T-helper 17 cell (primary cell): Measurements from ENCODE around the gene TENM4. TPM values are rescaled to one million over a fixed set of nuclear protein-coding genes. Genes with fewer than 3 reads are reported as not detected.

ENCODE experiments used
- ATAC-seq: fragments of 150-1000 bp; cut with Tn5 transposase; 2 replicates; pipeline ENCODE4 v1.10.0; 2021; ENCODE audit warnings: mild to moderate bottlenecking, moderate library complexity
- DNase-seq, 3 donors: peaks; one replicate each; pipeline versions ENCODE4 v3.0.0 to v3.0.0-alpha.2; 2020 to 2021
- H3K9me3 ChIP-seq: one replicate; pipeline ENCODE4 v1.7.0; 2013; ENCODE audit warnings: low read length, mild to moderate bottlenecking; ENCODE audit not compliant: control insufficient read depth, poor library complexity, severe bottlenecking
- H3K27ac Mint-ChIP-seq: one replicate; pipeline ENCODE4 v1.8.0; 2022; ENCODE audit warnings: mild to moderate bottlenecking, moderate library complexity, mixed read lengths
- H3K27me3 Mint-ChIP-seq: one replicate; pipeline ENCODE4 v1.8.0; 2022; ENCODE audit warnings: mixed read lengths
- H3K36me3 Mint-ChIP-seq: one replicate; pipeline ENCODE4 v1.8.0; 2022; ENCODE audit warnings: low read depth, mixed read lengths
- H3K4me1 Mint-ChIP-seq: one replicate; pipeline ENCODE4 v1.8.0; 2022; ENCODE audit warnings: mild to moderate bottlenecking, mixed read lengths
- H3K4me3 Mint-ChIP-seq: one replicate; pipeline ENCODE4 v1.8.0; 2022; ENCODE audit warnings: mild to moderate bottlenecking, moderate library complexity, mixed read lengths
- total RNA-seq, 4 donors: library from RNA in 2 of 4; stranded (reverse) in 2 of 4; gene quantifications; one replicate each; pipeline ENCODE4 v1.2.3 and lab custom pipeline; 2022 to 2026

Gene TENM4
- total RNA-seq, 2 donors from 2014 or later, result 0.31 to 0.97 TPM

GRCh38 chr11:79011357-79011756 is 429.5 kb downstream of the TENM4 start:
- DNase-seq, result no peak
- Mint-ChIP-seq H3K36me3 (no peaks in the 10 kb centered on the region), H3K27ac (no peak overlapping the region), H3K4me3 (no peak overlapping the region), H3K4me1 (no peaks in the 10 kb centered on the region), H3K27me3 (peaks cover 14% of the 10 kb centered on the region)
- H3K9me3 ChIP-seq, result no peaks in the 10 kb centered on the region
- ATAC-seq, result no peak

GRCh38 chr11:79007771-79008402 is 432.9 kb downstream of the TENM4 start:
- ATAC-seq, result no peak
- no peak overlapping the region for H3K27ac Mint-ChIP-seq
- DNase-seq, result no peak
- H3K4me3 Mint-ChIP-seq, result no peak overlapping the region
- H3K27me3 Mint-ChIP-seq, result peaks cover 6% of the 10 kb centered on the region
- H3K36me3 Mint-ChIP-seq, result no peaks in the 10 kb centered on the region
- H3K9me3 ChIP-seq, result peaks cover 4% of the 10 kb centered on the region
- H3K4me1 Mint-ChIP-seq, result no peaks in the 10 kb centered on the region

GRCh38 chr11:79006854-79007253 is 434.0 kb downstream of the TENM4 start:
- DNase-seq, result no peak
- Mint-ChIP-seq H3K27me3 (no peaks in the 10 kb centered on the region), H3K27ac (no peak overlapping the region), H3K4me1 (no peaks in the 10 kb centered on the region), H3K36me3 (no peaks in the 10 kb centered on the region), H3K4me3 (no peak overlapping the region)
- H3K9me3 ChIP-seq, result peaks cover 4% of the 10 kb centered on the region
- no peak for ATAC-seq

GRCh38 chr11:78996007-78996406 is 444.8 kb downstream of the TENM4 start:
- ATAC-seq (no peak), DNase-seq (no peak)
- H3K27ac Mint-ChIP-seq, result no peak overlapping the region
- H3K27me3 Mint-ChIP-seq, result peaks cover 5% of the 10 kb centered on the region
- no peak overlapping the region for H3K4me3 Mint-ChIP-seq
- no peaks in the 10 kb centered on the region for H3K36me3 Mint-ChIP-seq
- no peaks in the 10 kb centered on the region for H3K4me1 Mint-ChIP-seq
- no peaks in the 10 kb centered on the region for H3K9me3 ChIP-seq

- H3K27ac Mint-ChIP-seq, result no peak overlapping the region
- no peak for ATAC-seq
These were observed 445.7 kb downstream of the TENM4 start for GRCh38 chr11:78995171-78995570.

GRCh38 chr11:78993802-78994430 is 446.9 kb downstream of the TENM4 start:
- no peaks in the 10 kb centered on the region for H3K9me3 ChIP-seq
- DNase-seq (no peak), ATAC-seq (no peak)
- no peak overlapping the region for H3K27ac Mint-ChIP-seq
- H3K4me3 Mint-ChIP-seq, result no peak overlapping the region
- no peaks in the 10 kb centered on the region for H3K4me1 Mint-ChIP-seq
- no peaks in the 10 kb centered on the region for H3K36me3 Mint-ChIP-seq
- H3K27me3 Mint-ChIP-seq, result peaks cover 5% of the 10 kb centered on the region

More at GRCh38 chr11:78995171-78995570, 445.7 kb downstream of the TENM4 start:
- Mint-ChIP-seq H3K36me3 (no peaks in the 10 kb centered on the region), H3K27me3 (peaks cover 5% of the 10 kb centered on the region), H3K4me1 (no peaks in the 10 kb centered on the region), H3K4me3 (no peak overlapping the region)
- no peak for DNase-seq
- H3K9me3 ChIP-seq, result no peaks in the 10 kb centered on the region

GRCh38 chr11:78991681-78992080 is 449.1 kb downstream of the TENM4 start:
- no peak for DNase-seq
- Mint-ChIP-seq H3K27me3 (peaks cover 13% of the 10 kb centered on the region), H3K27ac (no peak overlapping the region), H3K4me3 (no peak overlapping the region), H3K4me1 (no peaks in the 10 kb centered on the region), H3K36me3 (no peaks in the 10 kb centered on the region)
- H3K9me3 ChIP-seq, result no peaks in the 10 kb centered on the region
- no peak for ATAC-seq

GRCh38 chr11:78990261-78990660 is 450.6 kb downstream of the TENM4 start:
- H3K4me1 Mint-ChIP-seq, result no peaks in the 10 kb centered on the region
- H3K27me3 Mint-ChIP-seq, result peaks cover 13% of the 10 kb centered on the region
- DNase-seq (no peak), ATAC-seq (no peak)
- H3K27ac Mint-ChIP-seq, result no peak overlapping the region
- H3K4me3 Mint-ChIP-seq, result no peak overlapping the region
- H3K36me3 Mint-ChIP-seq, result no peaks in the 10 kb centered on the region
- H3K9me3 ChIP-seq, result no peaks in the 10 kb centered on the region

- no peaks in the 10 kb centered on the region for H3K4me1 Mint-ChIP-seq
- no peak for ATAC-seq
- H3K4me3 Mint-ChIP-seq, result no peak overlapping the region
- no peaks in the 10 kb centered on the region for H3K9me3 ChIP-seq
- H3K27me3 Mint-ChIP-seq, result peaks cover 16% of the 10 kb centered on the region
- DNase-seq, result no peak
- H3K36me3 Mint-ChIP-seq, result no peaks in the 10 kb centered on the region
- H3K27ac Mint-ChIP-seq, result no peak overlapping the region
These were observed 453.1 kb downstream of the TENM4 start for GRCh38 chr11:78987748-78988147.

GRCh38 chr11:78986305-78986704 is 454.5 kb downstream of the TENM4 start:
- Mint-ChIP-seq H3K27me3 (peaks cover 12% of the 10 kb centered on the region), H3K4me3 (no peak overlapping the region), H3K4me1 (no peaks in the 10 kb centered on the region), H3K27ac (no peak overlapping the region), H3K36me3 (no peaks in the 10 kb centered on the region)
- DNase-seq, result no peak
- ATAC-seq, result no peak
- H3K9me3 ChIP-seq, result no peaks in the 10 kb centered on the region

GRCh38 chr11:78985663-78986062 is 455.2 kb downstream of the TENM4 start:
- ATAC-seq (no peak), DNase-seq (no peak)
- no peak overlapping the region for H3K27ac Mint-ChIP-seq
- no peaks in the 10 kb centered on the region for H3K9me3 ChIP-seq
- H3K4me1 Mint-ChIP-seq, result no peaks in the 10 kb centered on the region
- no peak overlapping the region for H3K4me3 Mint-ChIP-seq
- H3K36me3 Mint-ChIP-seq, result no peaks in the 10 kb centered on the region
- H3K27me3 Mint-ChIP-seq, result peaks cover 12% of the 10 kb centered on the region

GRCh38 chr11:78982473-78982872 is 458.4 kb downstream of the TENM4 start:
- Mint-ChIP-seq H3K4me1 (no peaks in the 10 kb centered on the region), H3K27ac (no peak overlapping the region), H3K36me3 (no peaks in the 10 kb centered on the region), H3K4me3 (no peak overlapping the region), H3K27me3 (peaks cover 16% of the 10 kb centered on the region)
- H3K9me3 ChIP-seq, result no peaks in the 10 kb centered on the region
- ATAC-seq (no peak), DNase-seq (no peak)

- Mint-ChIP-seq H3K27ac (no peak overlapping the region), H3K27me3 (peaks cover 11% of the 10 kb centered on the region), H3K36me3 (no peaks in the 10 kb centered on the region)
These were observed 459.7 kb downstream of the TENM4 start for GRCh38 chr11:78981153-78981552.

GRCh38 chr11:78978831-78979230 is 462.0 kb downstream of the TENM4 start:
- no peaks in the 10 kb centered on the region for H3K9me3 ChIP-seq
- H3K27me3 Mint-ChIP-seq, result peaks cover 11% of the 10 kb centered on the region
- no peaks in the 10 kb centered on the region for H3K4me1 Mint-ChIP-seq
- no peak overlapping the region for H3K27ac Mint-ChIP-seq
- no peaks in the 10 kb centered on the region for H3K36me3 Mint-ChIP-seq
- ATAC-seq (no peak), DNase-seq (no peak)
- H3K4me3 Mint-ChIP-seq, result no peak overlapping the region

More at GRCh38 chr11:78981153-78981552, 459.7 kb downstream of the TENM4 start:
- DNase-seq, result no peak
- Mint-ChIP-seq H3K4me3 (no peak overlapping the region), H3K4me1 (no peaks in the 10 kb centered on the region)
- H3K9me3 ChIP-seq, result no peaks in the 10 kb centered on the region
- no peak for ATAC-seq
